ENCODE data around the gene INPP4A. TPM values are rescaled to one million over a fixed set of nuclear protein-coding genes. Genes with fewer than 3 reads are reported as not detected.

The INPP4A gene
- total RNA-seq, 2 experiments from 2014 or later = 29.1 to 33.0 TPM

- Mint-ChIP-seq H3K27me3 (no peaks in the 10 kb centered on the region), H3K36me3 (ENCODE audit: low read depth) (peaks cover 7% of the 10 kb centered on the region), H3K27ac (peak overlapping the region; percentile 96), H3K9me3 (ENCODE audit: low read depth) (no peaks in the 10 kb centered on the region), H3K4me3 (no peak overlapping the region), H3K4me1 (peaks cover 95% of the 10 kb centered on the region)
- no peak for DNase-seq
- CTCF ChIA-PET = interaction anchor here (0.6 to 1.9 kb wide), 3 partner anchors 12 to 48 kb away, joined by 3 to 5 read pairs (median 5); no protein-coding TSS in a partner anchor
- intact Hi-C loops (cut with DNase I, micrococcal nuclease) = loop anchor here (1.0 to 10.0 kb wide), 10 partner anchors 13 to 1933 kb away; partner anchors contain the start of genes ACTR1B (in 1 of the 2), ARID5A (in 1 of the 2), EIF5B (in 1 of the 2) and MGAT4A (in 1 of the 2)
- ATAC-seq = no peak
- POLR2A ChIA-PET = interaction anchor here (2.2 kb wide), 1 partner anchor 12 kb away, joined by 7 read pairs; no protein-coding TSS in a partner anchor
These were observed 23.0 kb downstream of the INPP4A start for GRCh38 chr2:98467652-98468051.

GRCh38 chr2:98468621-98469236, 24.1 kb downstream of the INPP4A start:
- POLR2A ChIA-PET = no interaction called here
- H3K27ac Mint-ChIP-seq = peak overlapping the region; percentile 56
- peak; percentile 80 for DNase-seq
- no peak overlapping the region for H3K4me3 Mint-ChIP-seq
- H3K9me3 Mint-ChIP-seq (ENCODE audit: low read depth) = no peaks in the 10 kb centered on the region
- H3K27me3 Mint-ChIP-seq = no peaks in the 10 kb centered on the region
- ATAC-seq = peak; percentile 60
- intact Hi-C loops (cut with DNase I, micrococcal nuclease) = loop anchor here (1.0 to 10.0 kb wide), 10 partner anchors 12 to 1934 kb away; partner anchors contain the start of genes ACTR1B (in 1 of the 2), ARID5A (in 1 of the 2), EIF5B (in 1 of the 2) and MGAT4A (in 1 of the 2)
- H3K36me3 Mint-ChIP-seq (ENCODE audit: low read depth) = peaks cover 7% of the 10 kb centered on the region
- CTCF ChIA-PET = interaction anchor here (0.6 to 1.5 kb wide), 6 partner anchors 10 to 32 kb away, joined by 3 to 6 read pairs (median 3); no protein-coding TSS in a partner anchor
- H3K4me1 Mint-ChIP-seq = peaks cover 96% of the 10 kb centered on the region

- Mint-ChIP-seq H3K27ac (peak overlapping the region; percentile 70), H3K4me1 (peaks cover 95% of the 10 kb centered on the region), H3K36me3 (ENCODE audit: low read depth) (peaks cover 7% of the 10 kb centered on the region), H3K27me3 (no peaks in the 10 kb centered on the region), H3K4me3 (no peak overlapping the region), H3K9me3 (ENCODE audit: low read depth) (no peaks in the 10 kb centered on the region)
- CTCF ChIA-PET = interaction anchor here (1.0 to 1.4 kb wide), 3 partner anchors 9 to 23 kb away, joined by 3 read pairs; no protein-coding TSS in a partner anchor
- POLR2A ChIA-PET = interaction anchor here (1.0 kb wide), 1 partner anchor 13 kb away, joined by 4 read pairs; no protein-coding TSS in a partner anchor
- intact Hi-C loops (cut with DNase I, micrococcal nuclease) = loop anchor here (2.0 to 10.0 kb wide), 8 partner anchors 15 to 1935 kb away; partner anchors contain the start of genes ACTR1B (in 1 of the 2), ARID5A (in 1 of the 2), EIF5B (in 1 of the 2) and MGAT4A (in 1 of the 2)
- ATAC-seq (no peak), DNase-seq (no peak)
These were observed 25.3 kb downstream of the INPP4A start for GRCh38 chr2:98469862-98470544.

GRCh38 chr2:98470851-98471255, 26.2 kb downstream of the INPP4A start:
- H3K27me3 Mint-ChIP-seq = no peaks in the 10 kb centered on the region
- H3K4me3 Mint-ChIP-seq = no peak overlapping the region
- no peaks in the 10 kb centered on the region for H3K9me3 Mint-ChIP-seq (ENCODE audit: low read depth)
- H3K4me1 Mint-ChIP-seq = peaks cover 96% of the 10 kb centered on the region
- ATAC-seq (peak; percentile 33), DNase-seq (no peak)
- H3K27ac Mint-ChIP-seq = peak overlapping the region; percentile 81
- ChIA-PET POLR2A (interaction anchor here (1.0 to 1.2 kb wide), 2 partner anchors 12 to 30 kb away, joined by 4 read pairs; no protein-coding TSS in a partner anchor), CTCF (interaction anchor here (0.6 to 1.9 kb wide), 10 partner anchors 9 to 131 kb away, joined by 3 to 12 read pairs (median 4); no protein-coding TSS in a partner anchor)
- intact Hi-C loops (cut with DNase I, micrococcal nuclease) = no loop called here
- peaks cover 7% of the 10 kb centered on the region for H3K36me3 Mint-ChIP-seq (ENCODE audit: low read depth)

GRCh38 chr2:98471402-98472131, 26.9 kb downstream of the INPP4A start:
- POLR2A ChIA-PET = interaction anchor here (1.2 kb wide), 1 partner anchor 31 kb away, joined by 4 read pairs; no protein-coding TSS in a partner anchor

GRCh38 chr2:98472132-98472650, 27.5 kb downstream of the INPP4A start:
- POLR2A ChIA-PET = no interaction called here
- H3K27me3 Mint-ChIP-seq = no peaks in the 10 kb centered on the region
- H3K4me3 Mint-ChIP-seq = no peak overlapping the region
- DNase-seq (no peak), ATAC-seq (no peak)
- no peaks in the 10 kb centered on the region for H3K9me3 Mint-ChIP-seq (ENCODE audit: low read depth)
- CTCF ChIA-PET = interaction anchor here (0.6 to 1.9 kb wide), 6 partner anchors 8 to 34 kb away, joined by 3 to 12 read pairs (median 6); no protein-coding TSS in a partner anchor
- H3K4me1 Mint-ChIP-seq = peaks cover 96% of the 10 kb centered on the region
- peak overlapping the region; percentile 63 for H3K27ac Mint-ChIP-seq
- intact Hi-C loops (cut with DNase I, micrococcal nuclease) = no loop called here
- peaks cover 4% of the 10 kb centered on the region for H3K36me3 Mint-ChIP-seq (ENCODE audit: low read depth)

More at GRCh38 chr2:98471402-98472131, 26.9 kb downstream of the INPP4A start:
- Mint-ChIP-seq H3K4me3 (no peak overlapping the region), H3K27me3 (no peaks in the 10 kb centered on the region), H3K36me3 (ENCODE audit: low read depth) (peaks cover 4% of the 10 kb centered on the region), H3K4me1 (peaks cover 96% of the 10 kb centered on the region), H3K27ac (peak overlapping the region; percentile 81), H3K9me3 (ENCODE audit: low read depth) (no peaks in the 10 kb centered on the region)
- no peak for DNase-seq
- no peak for ATAC-seq
- CTCF ChIA-PET = interaction anchor here (0.7 to 1.9 kb wide), 9 partner anchors 8 to 262 kb away, joined by 3 to 12 read pairs (median 5); no protein-coding TSS in a partner anchor
- intact Hi-C loops (cut with DNase I, micrococcal nuclease) = no loop called here

- POLR2A ChIA-PET = no interaction called here
- no peak for ATAC-seq
- intact Hi-C loops (cut with DNase I, micrococcal nuclease) = no loop called here
- peaks cover 97% of the 10 kb centered on the region for H3K4me1 Mint-ChIP-seq
- H3K27ac Mint-ChIP-seq = peak overlapping the region; percentile 90
- no peaks in the 10 kb centered on the region for H3K27me3 Mint-ChIP-seq
- CTCF ChIA-PET = interaction anchor here (0.6 to 1.7 kb wide), 2 partner anchors 8 to 10 kb away, joined by 3 to 6 read pairs; no protein-coding TSS in a partner anchor
- peak overlapping the region; percentile 62 for H3K4me3 Mint-ChIP-seq
- no peak for DNase-seq
- peaks cover 4% of the 10 kb centered on the region for H3K36me3 Mint-ChIP-seq (ENCODE audit: low read depth)
- no peaks in the 10 kb centered on the region for H3K9me3 Mint-ChIP-seq (ENCODE audit: low read depth)
These were observed 28.5 kb downstream of the INPP4A start for GRCh38 chr2:98472961-98473746.

GRCh38 chr2:98473995-98474780, 29.5 kb downstream of the INPP4A start:
- ChIA-PET POLR2A (interaction anchor here (0.7 to 1.5 kb wide), 2 partner anchors 10 to 175 kb away, joined by 3 to 4 read pairs; no protein-coding TSS in a partner anchor), CTCF (interaction anchor here (0.6 to 1.7 kb wide), 7 partner anchors 9 to 58 kb away, joined by 3 to 6 read pairs (median 3); no protein-coding TSS in a partner anchor)
- Mint-ChIP-seq H3K36me3 (ENCODE audit: low read depth) (peaks cover 4% of the 10 kb centered on the region), H3K4me3 (peak overlapping the region; percentile 62), H3K27ac (peak overlapping the region; percentile 90), H3K9me3 (ENCODE audit: low read depth) (no peaks in the 10 kb centered on the region), H3K4me1 (peaks cover 98% of the 10 kb centered on the region), H3K27me3 (no peaks in the 10 kb centered on the region)
- intact Hi-C loops (cut with DNase I, micrococcal nuclease) = no loop called here
- ATAC-seq (peak; percentile 34), DNase-seq (no peak)

- DNase-seq = no peak
- H3K27ac Mint-ChIP-seq = peak overlapping the region; percentile 62
- POLR2A ChIA-PET = interaction anchor here (1.5 kb wide), 1 partner anchor 11 kb away, joined by 4 read pairs; no protein-coding TSS in a partner anchor
- CTCF ChIA-PET = interaction anchor here (0.6 to 1.7 kb wide), 7 partner anchors 11 to 59 kb away, joined by 3 to 6 read pairs (median 3); no protein-coding TSS in a partner anchor
- ATAC-seq = no peak
- H3K4me3 Mint-ChIP-seq = no peak overlapping the region
- intact Hi-C loops (cut with DNase I, micrococcal nuclease) = no loop called here
- H3K36me3 Mint-ChIP-seq (ENCODE audit: low read depth) = no peaks in the 10 kb centered on the region
- H3K27me3 Mint-ChIP-seq = no peaks in the 10 kb centered on the region
- H3K4me1 Mint-ChIP-seq = peaks cover 99% of the 10 kb centered on the region
- no peaks in the 10 kb centered on the region for H3K9me3 Mint-ChIP-seq (ENCODE audit: low read depth)
These were observed 30.4 kb downstream of the INPP4A start for GRCh38 chr2:98474979-98475632.

All from activated CD4-positive, alpha-beta T cell treated with anti-CD3 and anti-CD28 coated beads for 36 hours (primary cell).